Sigmoid colon (tissue), 4 donors: Measurements from ENCODE around the gene ICE2.

Experiments used
- CTCF ChIP-seq, 4 experiments: fragments of 450-650 bp in 3 of 4; fragments of 200-600 bp in 1 of 4; IDR thresholded peaks; one replicate each; pipeline ENCODE4 v1.5.1; 2016 to 2019; ENCODE audit warnings: antibody characterized with exemption in 4 of 4, mild to moderate bottlenecking in 3 of 4, moderate library complexity in 2 of 4
- POLR2AphosphoS5 ChIP-seq, 4 donors: sonication (generic); formaldehyde crosslinking; IDR thresholded peaks; one replicate each; pipeline ENCODE4 v1.6.1; 2017; ENCODE audit warnings: antibody characterized with exemption in 4 of 4

- no peak for TF ChIP-seq POLR2AphosphoS5 (IDR thresholded peaks at IDR 0.05)
- no peak for TF ChIP-seq CTCF (IDR thresholded peaks at IDR 0.05)
Measured at GRCh38 chr15:60411774-60412425, 67.0 kb downstream of the ICE2 start.
